AG10803 (cell line): Measurements from ENCODE around the gene SYTL5.

Experiments used
- DNase-seq: peaks from one replicate; pipeline ENCODE4 v3.0.0; 2010; ENCODE audit warnings: low read depth
- H3K4me3 ChIP-seq: 2 replicates; pipeline ENCODE4 v1.5.1; 2011; ENCODE audit warnings: mild to moderate bottlenecking, low read length, control low read depth
- CTCF ChIP-seq: conservative IDR thresholded peaks from 2 replicates; pipeline ENCODE4 v1.5.1; 2011; ENCODE audit warnings: mild to moderate bottlenecking, low read length, control low read depth, inconsistent platforms

Gene SYTL5

GRCh38 chrX:38086451-38087215, 80.3 kb downstream of the SYTL5 start:
- no peak overlapping the region for H3K4me3 ChIP-seq
- DNase-seq = no peak
- TF ChIP-seq CTCF = no peak

GRCh38 chrX:38087594-38087993, 81.2 kb downstream of the SYTL5 start:
- DNase-seq = no peak
- H3K4me3 ChIP-seq = no peak overlapping the region
- no peak for TF ChIP-seq CTCF

- DNase-seq = no peak
- no peak for TF ChIP-seq CTCF
- no peak overlapping the region for H3K4me3 ChIP-seq
These were observed 83.0 kb downstream of the SYTL5 start for GRCh38 chrX:38089173-38089982.

- no peak overlapping the region for H3K4me3 ChIP-seq
- TF ChIP-seq CTCF = no peak
- no peak for DNase-seq
These were observed 89.7 kb downstream of the SYTL5 start for GRCh38 chrX:38095971-38096529.

GRCh38 chrX:38099688-38100087, 93.3 kb downstream of the SYTL5 start:
- H3K4me3 ChIP-seq = no peak overlapping the region
- DNase-seq = no peak
- TF ChIP-seq CTCF = no peak

- TF ChIP-seq CTCF = no peak
- DNase-seq = no peak
- no peak overlapping the region for H3K4me3 ChIP-seq
These were observed 95.9 kb downstream of the SYTL5 start for GRCh38 chrX:38102240-38102639.
